HepG2 (cell line): ENCODE results near the gene CCSER2. TPM values are rescaled to one million over a fixed set of nuclear protein-coding genes. Genes with fewer than 3 reads are reported as not detected.

ENCODE experiments used
- ATAC-seq: fragments of 200-7000 bp; cut with Tn5 transposase; 3 replicates; pipeline ENCODE4 v1.9.1; 2020; ENCODE audit warnings: mild to moderate bottlenecking, moderate library complexity
- BruUV-seq: library from RNA; stranded (reverse); fragments of 400-500 nt; replicated peaks from 2 replicates; lab custom pipeline; 2021; lab: Mats Ljungman, UMichigan
- CTCF ChIA-PET: fragments of 300-600 bp; formaldehyde crosslinking; extraction: SDS; loops from one replicate; lab custom pipeline; 2021; ENCODE audit warnings: low total read pairs, inconsistent platforms, low intra/inter-chr PET ratio; lab: Yijun Ruan, JAX
- POLR2A ChIA-PET: fragments of 350-600 bp; sonication (Branson Sonifier 250); formaldehyde crosslinking; loops from one replicate; lab custom pipeline; 2020; ENCODE audit warnings: antibody characterized with exemption, inconsistent platforms; lab: Yijun Ruan, JAX
- DNase-seq: peaks from one replicate; pipeline ENCODE4 v3.0.0-alpha.2; 2015; ENCODE audit warnings: low spot score
- FAIRE-seq: peaks from 3 replicates; lab custom pipeline; 2011; peaks lifted over from hg19 to GRCh38; lab: Jason Lieb, UNC
- H2AFZ ChIP-seq: one replicate; pipeline ENCODE4 v1.6.1; 2011; ENCODE audit warnings: low read length, inconsistent platforms
- H3K27ac ChIP-seq: fragments of 300-600 bp; 3 replicates; pipeline ENCODE4 v1.8.0; 2011; ENCODE audit warnings: mixed run types, mild to moderate bottlenecking, mixed read lengths, low read length, inconsistent platforms; ENCODE audit not compliant: insufficient read depth; ENCODE audit errors: extremely low read length
- H3K27me3 ChIP-seq, 2 experiments: fragments of 200-600 bp in 1 of 2; 2 replicates in 1 of 2; 3 replicates in 1 of 2; pipeline versions ENCODE4 v1.6.0 to v1.8.0; 2011; ENCODE audit warnings: low read length in 2 of 2, mild to moderate bottlenecking in 2 of 2, moderate library complexity in 2 of 2, inconsistent platforms in 1 of 2; ENCODE audit not compliant: insufficient read depth in 2 of 2, control insufficient read depth in 1 of 2
- H3K36me3 ChIP-seq, 2 experiments: fragments of 200-600 bp in 1 of 2; replicated peaks in 1 of 2; 2 replicates in 1 of 2; 3 replicates in 1 of 2; pipeline versions ENCODE4 v1.5.1 to v1.8.0; 2011; ENCODE audit warnings: low read length in 2 of 2, inconsistent platforms in 1 of 2; ENCODE audit not compliant: insufficient read depth in 2 of 2, control insufficient read depth in 1 of 2
- H3K4me1 ChIP-seq: 2 replicates; pipeline ENCODE4 v1.5.1; 2012; ENCODE audit warnings: low read length, inconsistent platforms; ENCODE audit not compliant: insufficient read depth
- H3K4me2 ChIP-seq: 2 replicates; pipeline ENCODE4 v1.6.0; 2011; ENCODE audit warnings: low read depth, low read length, inconsistent platforms
- H3K4me3 ChIP-seq, 3 experiments: fragments of 200-600 bp in 1 of 3; sonication (generic), shearing (Covaris generic) in 1 of 3; replicated peaks in 1 of 3; 2 replicates each; pipeline ENCODE4 v1.5.1; 2011 to 2016; ENCODE audit warnings: low read length in 3 of 3, inconsistent platforms in 2 of 3, low read depth in 2 of 3, mild to moderate bottlenecking in 2 of 3, control low read depth in 1 of 3, mixed read lengths in 1 of 3; ENCODE audit not compliant: insufficient read depth in 1 of 3
- H3K79me2 ChIP-seq: one replicate; pipeline ENCODE4 v1.6.1; 2011; ENCODE audit warnings: low read length, inconsistent platforms; ENCODE audit not compliant: insufficient read depth
- H3K9ac ChIP-seq: 2 replicates; pipeline ENCODE4 v1.6.0; 2011; ENCODE audit warnings: mild to moderate bottlenecking, low read depth, low read length, inconsistent platforms; ENCODE audit not compliant: insufficient read depth
- H3K9me3 ChIP-seq: 2 replicates; pipeline ENCODE4 v1.5.1; 2012; ENCODE audit warnings: mild to moderate bottlenecking, low read length
- H4K20me1 ChIP-seq: 2 replicates; pipeline ENCODE4 v1.6.0; 2011; ENCODE audit warnings: inconsistent platforms, mild to moderate bottlenecking, low read length, moderate library complexity; ENCODE audit not compliant: insufficient read depth
- CBFB ChIP-seq: sonication (generic); formaldehyde crosslinking; IDR thresholded peaks from 2 replicates; pipeline ENCODE4 v1.4.0; 2020; ENCODE audit warnings: missing genetic modification reagents
- CBX1 ChIP-seq: IDR thresholded peaks from one replicate; pipeline ENCODE4 v1.6.1; 2016; ENCODE audit warnings: antibody characterized with exemption, low read depth
- CEBPB ChIP-seq: IDR thresholded peaks from 2 replicates; pipeline ENCODE4 v1.6.1; 2011; ENCODE audit warnings: low read depth, low read length, improper control_type of control experiment, borderline replicate concordance
- CEBPG ChIP-seq: IDR thresholded peaks from 2 replicates; pipeline ENCODE4 v1.6.1; 2016
- GFI1 ChIP-seq: sonication (generic); formaldehyde crosslinking; IDR thresholded peaks from 2 replicates; pipeline ENCODE4 v1.5.0; 2020; ENCODE audit warnings: missing genetic modification reagents, mild to moderate bottlenecking, borderline replicate concordance
- HHEX ChIP-seq: IDR thresholded peaks from 2 replicates; pipeline ENCODE4 v1.6.1; 2016; ENCODE audit warnings: control low read depth
- HIC2 ChIP-seq: sonication (generic); formaldehyde crosslinking; IDR thresholded peaks from 2 replicates; pipeline ENCODE4 v1.9.0; 2022; ENCODE audit warnings: low read depth, missing genetic modification reagents
- SALL2 ChIP-seq: sonication (generic); formaldehyde crosslinking; IDR thresholded peaks from 2 replicates; pipeline ENCODE4 v1.8.1; 2023; ENCODE audit warnings: mild to moderate bottlenecking, missing genetic modification reagents, inconsistent platforms
- SOX6 ChIP-seq, 2 experiments: fragments of 450-650 bp in 1 of 2; sonication (generic) in 1 of 2; formaldehyde crosslinking in 1 of 2; IDR thresholded peaks; 2 replicates each; pipeline versions ENCODE4 v1.4.0 to v1.6.1; 2017 to 2020; ENCODE audit warnings: antibody characterized with exemption in 1 of 2, mild to moderate bottlenecking in 1 of 2, missing genetic modification reagents in 1 of 2
- ZMYM4 ChIP-seq: sonication (generic); formaldehyde crosslinking; IDR thresholded peaks from 2 replicates; pipeline ENCODE4 v1.8.1; 2023; ENCODE audit warnings: mild to moderate bottlenecking, missing genetic modification reagents
- WGBS: methylation state at CpG from one replicate; pipeline ENCODE4 v1.1.6; 2017; ENCODE audit warnings: low lambda C conversion rate; 5-methylcytosine and 5-hydroxymethylcytosine counted together
- in situ Hi-C: cut with HindIII; loops from 2 replicates; pipeline ENCODE4 v1.10.0; 2017; ENCODE audit warnings: low pct_unique_long_range_greater_than_20kb; ENCODE audit not compliant: extremely low pct_ligation_motif_present
- intact Hi-C: fragments of 100-400 bp; cut with micrococcal nuclease; formaldehyde crosslinking; loops from one replicate; pipeline ENCODE4 v1.10.0; 2022; ENCODE audit not compliant: unreplicated experiment
- polyA plus RNA-seq, 8 experiments: library from polyadenylated mRNA; depleted of rRNA in 3 of 8; stranded (reverse) in 7 of 8; unstranded in 1 of 8; fragments of >200 nt; fragmentation: Illumina TruSeq in 4 of 8; extraction: Trizol in 4 of 8; gene quantifications; 2 replicates each; pipeline versions ENCODE4 v1.2.1 to v1.2.3, GENCODE V29; 2011 to 2016; ENCODE audit warnings: low read depth in 4 of 8, missing spikeins in 1 of 8, mixed read lengths in 1 of 8; ENCODE audit not compliant: insufficient read depth in 1 of 8
- total RNA-seq, 5 experiments: library from RNA; depleted of rRNA; stranded (reverse); fragments of >200 nt; fragmentation: Illumina TruSeq; extraction: Trizol; gene quantifications; 2 replicates each; pipeline ENCODE4 v1.2.3, GENCODE V29; 2016; ENCODE audit warnings: low read depth in 1 of 5
- TF ChIP-seq, protein P1 (sequence below): sonication (generic); formaldehyde crosslinking; IDR thresholded peaks from 2 replicates; pipeline ENCODE4 v1.5.1; 2020; ENCODE audit warnings: missing genetic modification reagents, mild to moderate bottlenecking, borderline replicate concordance

CCSER2 gene
- total and polyA plus RNA-seq, 2 of the 13 experiments (the other 11 are each of a cell fraction or from before 2014, with no cell fraction given), result 13.3 to 17.2 TPM

DNA sequence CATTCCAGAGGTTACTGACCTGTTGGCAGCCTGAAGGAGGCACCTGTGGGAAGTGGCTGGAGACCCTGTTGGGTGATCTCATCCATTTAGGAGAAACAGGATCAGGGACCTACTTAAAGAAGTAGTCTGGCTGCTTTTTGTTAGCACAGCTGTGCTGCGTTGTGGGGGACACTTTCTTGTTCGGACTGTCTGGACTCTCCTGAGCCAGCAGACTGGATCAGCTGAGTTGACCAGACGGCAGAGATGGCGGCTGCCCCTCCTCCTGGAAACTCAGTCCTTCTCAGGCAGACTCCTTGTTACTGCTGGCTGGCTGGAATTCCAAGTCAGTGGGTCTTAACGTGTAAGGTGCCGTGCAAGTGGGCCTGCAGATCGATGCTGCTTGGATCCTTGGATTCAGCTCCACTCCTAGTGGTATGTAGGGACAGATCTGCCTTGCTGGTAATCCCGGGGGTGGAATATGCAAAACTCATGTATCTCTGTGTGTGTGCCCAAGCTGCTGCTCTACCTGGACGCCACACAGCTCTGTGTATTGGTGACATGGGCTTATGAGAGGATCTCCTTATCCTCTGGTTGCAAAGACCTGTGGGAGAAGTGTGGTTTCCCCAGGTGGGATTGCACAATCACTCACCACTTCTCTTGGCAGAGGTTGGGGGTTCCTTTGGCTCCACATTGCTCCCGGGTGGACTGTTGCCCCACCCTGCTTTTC is 87.3 kb downstream of the CCSER2 start:
- H3K4me2 ChIP-seq, result no peak overlapping the region
- peaks cover 5% of the 10 kb centered on the region for H3K79me2 ChIP-seq
- in situ Hi-C loops (no loop called here), intact Hi-C loops (no loop called here)
- 84% methylated on average over 6 of the region's 10 CpGs for WGBS
- no TSS peak for BruUV-seq
- H4K20me1 ChIP-seq, result no peaks in the 10 kb centered on the region
- no peak overlapping the region for H3K9ac ChIP-seq
- FAIRE-seq, result no peak
- no peak overlapping the region for H3K4me3 ChIP-seq
- no peak overlapping the region for H3K27ac ChIP-seq
- H3K27me3 ChIP-seq, result no peaks in the 10 kb centered on the region
- no peaks in the 10 kb centered on the region; a peak in 1 of 5 replicates for H3K36me3 ChIP-seq
- ChIA-PET CTCF (no interaction called here), POLR2A (no interaction called here)
- H3K9me3 ChIP-seq, result peaks cover 12% of the 10 kb centered on the region; the same call in 1 of the 2 replicates
- TF ChIP-seq SALL2 (CRISPR knock-in tag) (no peak), GFI1 (no peak), CEBPB (peak; percentile 89), CEBPG (peak; percentile 64), ZMYM4 (0 out of 2 replicates have a peak, but pooled peaks have one; percentile 33)
- ATAC-seq, result no peak
- no peak overlapping the region for H2AFZ ChIP-seq
- H3K4me1 ChIP-seq, result peaks cover 17% of the 10 kb centered on the region
- DNase-seq, result no peak

DNA sequence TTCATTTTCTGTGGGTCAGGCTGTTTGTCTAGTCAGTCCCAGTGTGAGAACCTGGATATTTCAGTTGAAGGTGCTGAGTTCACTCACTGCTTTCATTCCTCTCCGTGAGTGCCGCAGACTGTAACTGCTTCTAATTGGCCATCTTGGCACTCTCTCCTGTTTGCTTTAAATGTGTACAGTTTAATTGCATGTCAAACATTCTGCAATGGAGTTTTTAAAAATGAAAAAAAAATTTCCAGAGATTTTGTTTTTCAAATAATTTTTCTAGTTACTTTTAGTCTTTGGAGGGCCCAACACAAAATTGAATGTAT is 87.8 kb downstream of the CCSER2 start:
- in situ Hi-C loops, result no loop called here
- H3K9ac ChIP-seq, result no peak overlapping the region
- no peaks in the 10 kb centered on the region for H3K27me3 ChIP-seq
- H3K4me1 ChIP-seq, result peaks cover 17% of the 10 kb centered on the region
- ChIA-PET POLR2A (no interaction called here), CTCF (no interaction called here)
- peaks cover 17% of the 10 kb centered on the region; the same call in 1 of the 2 replicates for H3K9me3 ChIP-seq
- H2AFZ ChIP-seq, result no peak overlapping the region
- H3K36me3 ChIP-seq, result no peaks in the 10 kb centered on the region; a peak in 1 of 5 replicates
- intact Hi-C loops, result no loop called here
- no peak overlapping the region for H3K27ac ChIP-seq
- H3K4me3 ChIP-seq, result no peak overlapping the region
- H3K79me2 ChIP-seq, result peaks cover 5% of the 10 kb centered on the region
- DNase-seq (no peak), FAIRE-seq (no peak), ATAC-seq (no peak)
- no TSS peak for BruUV-seq
- H4K20me1 ChIP-seq, result no peaks in the 10 kb centered on the region
- WGBS, result 92% methylated on average over 2 of the region's 2 CpGs
- no peak overlapping the region for H3K4me2 ChIP-seq
- TF ChIP-seq HHEX (CRISPR knock-in tag) (no peak), SOX6 (IDR thresholded peaks at IDR 0.05) (no peak), SOX6 (CRISPR knock-in tag; IDR thresholded peaks at IDR 0.05) (no peak), CBX1 (no peak), CBFB (CRISPR knock-in tag) (no peak), HIC2 (CRISPR knock-in tag) (no peak)
- TF ChIP-seq, protein P1, sequence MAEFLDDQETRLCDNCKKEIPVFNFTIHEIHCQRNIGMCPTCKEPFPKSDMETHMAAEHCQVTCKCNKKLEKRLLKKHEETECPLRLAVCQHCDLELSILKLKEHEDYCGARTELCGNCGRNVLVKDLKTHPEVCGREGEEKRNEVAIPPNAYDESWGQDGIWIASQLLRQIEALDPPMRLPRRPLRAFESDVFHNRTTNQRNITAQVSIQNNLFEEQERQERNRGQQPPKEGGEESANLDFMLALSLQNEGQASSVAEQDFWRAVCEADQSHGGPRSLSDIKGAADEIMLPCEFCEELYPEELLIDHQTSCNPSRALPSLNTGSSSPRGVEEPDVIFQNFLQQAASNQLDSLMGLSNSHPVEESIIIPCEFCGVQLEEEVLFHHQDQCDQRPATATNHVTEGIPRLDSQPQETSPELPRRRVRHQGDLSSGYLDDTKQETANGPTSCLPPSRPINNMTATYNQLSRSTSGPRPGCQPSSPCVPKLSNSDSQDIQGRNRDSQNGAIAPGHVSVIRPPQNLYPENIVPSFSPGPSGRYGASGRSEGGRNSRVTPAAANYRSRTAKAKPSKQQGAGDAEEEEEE (CRISPR knock-in tag), result no peak
